T follicular helper cell (primary cell): ENCODE measurements around the gene UXT.

ENCODE experiments used
- DNase-seq: peaks from one replicate; pipeline ENCODE4 v3.0.0-alpha.2; 2020; ENCODE audit warnings: low read depth

UXT gene

GRCh38 chrX:47649271-47649670 is 9.7 kb downstream of the UXT start:
- no peak for DNase-seq

GRCh38 chrX:47648376-47648775 is 10.6 kb downstream of the UXT start:
- DNase-seq: no peak

GRCh38 chrX:47646636-47647035 is 12.3 kb downstream of the UXT start:
- no peak for DNase-seq

- DNase-seq: no peak
Observed at GRCh38 chrX:47645530-47645929, 13.4 kb downstream of the UXT start.

- no peak for DNase-seq
Observed at GRCh38 chrX:47644557-47645091, 14.4 kb downstream of the UXT start.

GRCh38 chrX:47643926-47644325 is 15.1 kb downstream of the UXT start:
- no peak for DNase-seq

- DNase-seq: no peak
Observed at GRCh38 chrX:47638816-47639215, 20.2 kb downstream of the UXT start.

GRCh38 chrX:47637546-47638195 is 21.3 kb downstream of the UXT start:
- no peak for DNase-seq

- no peak for DNase-seq
Observed at GRCh38 chrX:47634871-47635575, 24.0 kb downstream of the UXT start.

GRCh38 chrX:47633689-47634590 is 25.0 kb downstream of the UXT start:
- no peak for DNase-seq

GRCh38 chrX:47632666-47633065 is 26.3 kb downstream of the UXT start:
- no peak for DNase-seq

GRCh38 chrX:47631676-47632075 is 27.3 kb downstream of the UXT start:
- no peak for DNase-seq

- no peak for DNase-seq
Observed at GRCh38 chrX:47629419-47630200, 29.4 kb downstream of the UXT start, which contains the start of gene CFP. CFP (minus strand) TSS chrX:47629930; CDS start chrX:47629844, 86 bp downstream.

- no peak for DNase-seq
Observed at GRCh38 chrX:47628982-47629381, 30.0 kb downstream of the UXT start.

GRCh38 chrX:47625365-47625764 is 33.6 kb downstream of the UXT start:
- no peak for DNase-seq

- peak; percentile 40 for DNase-seq
Observed at GRCh38 chrX:47623540-47624027, 35.4 kb downstream of the UXT start.

- DNase-seq: no peak
Observed at GRCh38 chrX:47621851-47622250, 37.1 kb downstream of the UXT start.

GRCh38 chrX:47620303-47620685 is 38.7 kb downstream of the UXT start:
- no peak for DNase-seq

GRCh38 chrX:47619486-47620302 is 39.3 kb downstream of the UXT start, which contains the start of gene SYN1:
SYN1 (minus strand) TSS chrX:47619857; CDS start chrX:47619728, 129 bp downstream.
- peak; percentile 70 for DNase-seq

GRCh38 chrX:47618923-47619485 is 40.0 kb downstream of the UXT start:
- no peak for DNase-seq
